Measurements from ENCODE around the gene ZNF83.
"Not testable (repeated sequence)": the region's sequence is repeated elsewhere in the genome, so short reads cannot be mapped to it uniquely, and the experiment has no call there.

DNA sequence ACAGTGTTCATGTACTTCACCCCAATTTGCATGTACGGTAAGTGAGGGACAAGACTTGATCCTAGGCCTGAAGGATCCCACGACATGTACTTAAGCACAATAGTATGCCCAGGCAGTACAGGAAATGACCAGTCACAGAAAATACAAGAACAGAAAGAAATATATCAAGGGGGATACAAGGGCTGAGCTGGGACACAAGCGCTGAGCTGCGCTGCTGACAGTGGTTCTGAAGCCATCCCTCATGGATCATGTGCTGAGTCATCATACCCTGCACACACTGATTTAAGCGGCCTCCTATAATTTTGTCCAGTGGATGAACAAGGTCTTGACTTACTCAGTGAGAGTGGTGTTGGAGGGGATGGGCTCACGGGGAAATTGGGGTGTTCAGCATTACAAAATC, 37.1 kb upstream of the ZNF83 start:
- TF ChIP-seq POLR2AphosphoS5 (IDR thresholded peaks at IDR 0.05) = not testable (repeated sequence)
- TF ChIP-seq, protein P1, sequence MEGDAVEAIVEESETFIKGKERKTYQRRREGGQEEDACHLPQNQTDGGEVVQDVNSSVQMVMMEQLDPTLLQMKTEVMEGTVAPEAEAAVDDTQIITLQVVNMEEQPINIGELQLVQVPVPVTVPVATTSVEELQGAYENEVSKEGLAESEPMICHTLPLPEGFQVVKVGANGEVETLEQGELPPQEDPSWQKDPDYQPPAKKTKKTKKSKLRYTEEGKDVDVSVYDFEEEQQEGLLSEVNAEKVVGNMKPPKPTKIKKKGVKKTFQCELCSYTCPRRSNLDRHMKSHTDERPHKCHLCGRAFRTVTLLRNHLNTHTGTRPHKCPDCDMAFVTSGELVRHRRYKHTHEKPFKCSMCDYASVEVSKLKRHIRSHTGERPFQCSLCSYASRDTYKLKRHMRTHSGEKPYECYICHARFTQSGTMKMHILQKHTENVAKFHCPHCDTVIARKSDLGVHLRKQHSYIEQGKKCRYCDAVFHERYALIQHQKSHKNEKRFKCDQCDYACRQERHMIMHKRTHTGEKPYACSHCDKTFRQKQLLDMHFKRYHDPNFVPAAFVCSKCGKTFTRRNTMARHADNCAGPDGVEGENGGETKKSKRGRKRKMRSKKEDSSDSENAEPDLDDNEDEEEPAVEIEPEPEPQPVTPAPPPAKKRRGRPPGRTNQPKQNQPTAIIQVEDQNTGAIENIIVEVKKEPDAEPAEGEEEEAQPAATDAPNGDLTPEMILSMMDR (IDR thresholded peaks at IDR 0.05 in 8 of 11, conservative IDR thresholded peaks at IDR 0.05 in 3 of 11) = not testable (repeated sequence)

All from spleen (tissue), 7 donors.